NCI-H1092 (cell line): ENCODE results near the gene CXCL9.
"Not testable (repeated sequence)": the region's sequence is repeated elsewhere in the genome, so short reads cannot be mapped to it uniquely, and the experiment has no call there.

ENCODE experiments used
- DNase-seq: peaks from one replicate; lab custom pipeline; 2025; lab: John Stamatoyannopoulos, UW

The CXCL9 gene

GRCh38 chr4:76007089-76007862, at the start of gene CXCL9:
Gene CXCL9, minus strand, starts transcription at chr4:76007509. Its CDS starts 60 bp downstream, at chr4:76007449.
- DNase-seq: no peak

DNA sequence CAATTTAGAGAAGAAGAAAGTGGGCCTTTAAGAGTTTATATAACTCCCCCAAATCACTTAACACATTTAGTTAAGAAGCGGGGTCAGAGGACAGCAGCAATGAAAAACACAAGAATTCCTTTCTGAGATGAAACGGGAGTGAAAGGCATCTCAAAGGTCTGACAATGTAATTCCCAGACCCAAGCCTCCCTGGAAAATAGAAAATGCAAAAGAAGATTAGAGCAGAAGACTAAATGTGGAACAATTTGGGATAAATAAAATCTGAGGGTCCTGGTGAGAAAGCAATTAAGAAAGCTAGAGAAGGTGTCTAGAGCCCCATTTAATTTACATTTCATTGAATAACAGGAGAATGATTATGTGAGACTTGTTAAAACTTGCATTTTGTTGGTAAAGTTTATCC, 48.1 kb upstream of the CXCL9 start:
- no peak for DNase-seq

DNA sequence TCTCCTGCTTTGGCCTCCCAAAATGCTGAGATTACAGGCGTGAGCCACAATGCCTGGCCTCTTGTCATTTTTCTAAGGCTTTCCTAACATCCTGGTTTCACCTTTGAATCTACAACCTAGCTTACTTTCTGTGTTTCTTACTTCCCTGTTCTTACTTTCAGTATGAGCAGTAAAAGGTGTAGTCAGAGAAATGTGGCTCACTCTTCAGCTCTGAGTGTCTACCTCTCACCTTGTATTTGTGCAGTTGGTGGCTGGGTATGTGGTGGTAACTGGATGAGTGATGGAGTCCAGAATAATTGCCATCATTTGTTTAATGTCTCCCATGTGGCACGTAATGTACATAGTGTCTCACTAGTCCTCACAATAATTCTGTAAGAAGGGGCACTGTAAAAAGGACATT, 47.7 kb upstream of the CXCL9 start:
- no peak for DNase-seq

DNA sequence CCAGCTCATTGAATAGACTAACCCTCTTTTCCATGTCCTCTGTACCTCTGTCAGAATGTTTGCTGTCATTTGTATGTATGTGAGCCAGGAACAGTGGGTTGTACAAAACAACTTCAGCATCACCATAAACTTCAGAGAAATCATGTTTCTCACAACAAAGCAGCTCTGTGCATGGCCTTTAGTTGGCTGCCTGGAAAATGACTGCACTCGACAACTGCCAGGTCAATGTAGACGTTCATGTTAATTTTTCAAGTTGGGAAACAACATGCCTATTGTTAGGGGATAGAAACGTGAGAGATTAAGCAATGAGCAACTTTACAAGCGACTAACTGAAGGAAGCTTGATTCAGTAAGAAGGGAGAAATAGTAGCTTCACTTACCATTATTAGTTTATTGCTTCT, 46.4 kb upstream of the CXCL9 start:
- DNase-seq: no peak

DNA sequence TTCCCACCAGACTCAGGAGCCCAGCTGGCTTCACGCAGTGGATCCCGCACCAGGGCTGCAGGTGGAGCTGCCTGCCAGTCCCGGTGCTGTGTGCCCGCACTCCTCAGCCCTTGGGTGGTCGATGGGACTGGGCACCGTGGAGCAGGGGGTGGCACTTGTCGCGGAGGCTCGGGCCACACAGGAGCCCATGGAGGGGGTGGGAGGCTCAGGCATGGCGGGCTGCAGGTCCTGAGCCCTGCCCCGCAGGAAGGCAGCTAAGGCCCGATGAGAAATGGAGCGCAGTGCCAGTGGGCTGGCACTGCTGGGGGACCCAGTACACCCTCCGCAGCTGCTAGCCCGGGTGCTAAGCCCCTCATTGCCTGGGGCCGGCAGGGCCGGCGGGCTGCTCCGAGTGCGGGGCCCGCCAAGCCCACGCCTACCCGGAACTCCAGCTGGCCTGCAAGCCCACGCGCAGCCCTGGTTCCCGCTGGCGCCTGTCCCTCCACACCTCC, 43.3 kb upstream of the CXCL9 start:
- not testable (repeated sequence) for DNase-seq

DNA sequence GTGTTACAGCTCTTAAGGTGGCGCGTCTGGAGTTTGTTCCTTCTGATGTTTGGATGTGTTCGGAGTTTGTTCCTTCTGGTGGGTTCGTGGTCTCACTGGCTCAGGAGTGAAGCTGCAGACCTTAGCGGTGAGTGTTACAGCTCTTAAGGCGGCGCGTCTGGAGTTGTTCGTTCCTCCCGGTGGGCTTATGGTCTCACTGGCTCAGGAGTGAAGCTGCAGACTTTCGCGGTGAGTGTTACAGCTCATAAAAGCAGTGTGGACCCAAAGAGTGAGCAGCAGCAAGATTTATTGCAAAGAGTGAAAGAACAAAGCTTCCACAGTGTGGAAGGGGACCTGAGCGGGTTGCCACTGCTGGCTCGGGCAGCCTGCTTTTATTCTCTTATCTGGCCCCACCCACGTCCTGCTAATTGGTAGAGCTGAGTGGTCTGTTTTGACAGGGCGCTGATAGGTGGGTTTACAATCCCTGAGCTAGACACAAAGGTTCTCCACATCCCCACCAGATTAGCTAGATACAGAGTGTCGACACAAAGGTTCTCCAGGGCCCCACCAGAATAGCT, 42.6 kb upstream of the CXCL9 start:
- DNase-seq: not testable (repeated sequence)

GRCh38 chr4:76044686-76045085, 37.4 kb upstream of the CXCL9 start:
- not testable (repeated sequence) for DNase-seq

DNA sequence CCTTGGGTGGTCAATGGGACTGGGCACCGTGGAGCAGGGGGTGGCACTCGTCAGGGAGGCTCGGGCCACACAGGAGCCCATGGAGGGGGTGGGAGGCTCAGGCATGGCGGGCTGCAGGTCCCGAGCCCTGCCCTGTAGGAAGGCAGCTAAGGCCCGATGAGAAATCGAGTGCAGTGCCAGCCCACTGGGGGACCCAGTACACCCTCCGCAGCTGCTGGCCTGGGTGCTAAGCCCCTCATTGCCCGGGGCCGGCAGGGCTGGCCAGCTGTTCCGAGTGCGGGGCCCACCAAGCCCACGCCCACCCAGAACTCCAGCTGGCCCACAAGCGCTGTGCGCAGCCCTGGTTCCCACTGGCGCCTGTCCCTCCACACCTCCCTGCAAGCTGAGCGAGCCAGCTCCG, 36.0 kb upstream of the CXCL9 start:
- DNase-seq: not testable (repeated sequence)

DNA sequence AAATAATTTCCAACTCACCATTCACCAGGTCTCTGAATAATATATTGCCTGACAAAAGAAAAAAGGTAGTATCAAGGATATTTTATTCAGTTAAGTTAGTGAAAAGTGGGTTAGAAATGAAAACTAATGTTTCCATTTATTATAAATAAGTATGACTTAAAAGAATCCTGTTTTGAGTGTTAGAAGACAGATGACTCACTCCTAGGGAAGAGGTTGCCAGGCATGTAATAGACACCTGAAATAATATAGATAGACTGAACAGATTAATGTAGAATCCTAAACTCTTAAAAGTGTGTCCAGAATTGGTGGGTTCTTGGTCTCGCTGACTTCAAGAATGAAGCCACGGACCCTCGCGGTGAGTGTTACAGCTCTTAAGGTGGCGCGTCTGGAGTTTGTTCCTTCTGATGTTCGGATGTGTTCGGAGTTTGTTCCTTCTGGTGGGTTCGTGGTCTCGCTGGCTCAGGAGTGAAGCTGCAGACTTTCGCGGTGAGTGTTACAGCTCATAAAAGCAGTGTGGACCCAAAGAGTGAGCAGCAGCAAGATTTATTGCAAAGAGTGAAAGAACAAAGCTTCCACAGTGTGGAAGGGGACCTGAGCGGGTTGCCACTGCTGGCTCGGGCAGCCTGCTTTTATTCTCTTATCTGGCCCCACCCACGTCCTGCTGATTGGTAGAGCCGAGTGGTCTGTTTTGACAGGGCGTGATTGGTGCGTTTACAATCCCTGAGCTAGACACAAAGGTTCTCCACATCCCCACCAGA, 35.1 kb upstream of the CXCL9 start:
- DNase-seq: not testable (repeated sequence)

- no peak for DNase-seq
These were observed 29.5 kb upstream of the CXCL9 start for GRCh38 chr4:76036855-76037254.

DNA sequence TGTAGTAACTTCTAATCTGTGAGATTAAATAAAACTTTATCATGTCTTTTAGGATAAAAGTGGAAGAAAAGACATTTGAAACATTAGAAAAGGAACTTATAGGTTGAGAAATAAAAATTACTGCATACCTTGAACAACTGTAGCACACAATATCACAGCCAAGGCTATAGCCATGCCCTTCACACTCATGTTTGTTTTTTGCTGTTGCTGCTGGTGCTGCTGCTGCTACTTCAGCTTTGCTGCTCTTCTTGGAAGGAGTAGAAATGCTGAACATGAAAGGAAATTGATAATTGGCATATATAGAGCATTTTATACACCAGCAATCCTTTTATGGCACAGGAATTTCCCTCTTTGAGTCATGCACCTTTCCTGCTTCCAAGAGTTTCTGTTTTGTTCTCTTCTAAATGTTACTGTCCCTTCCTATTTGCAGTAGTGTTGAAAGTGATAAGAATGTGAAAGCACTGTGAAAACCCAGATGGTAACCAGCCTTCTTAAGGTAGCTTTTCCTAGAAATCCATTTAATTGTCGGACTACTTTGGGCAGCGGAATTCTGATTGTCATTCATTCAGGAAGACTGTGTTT, 28.6 kb upstream of the CXCL9 start, which contains the start of gene CXCL11:
CXCL11 (minus strand) TSS at position 272 of the 582 bp plus-strand sequence; CDS start at position 189, 83 bp downstream.
- no peak for DNase-seq

DNA sequence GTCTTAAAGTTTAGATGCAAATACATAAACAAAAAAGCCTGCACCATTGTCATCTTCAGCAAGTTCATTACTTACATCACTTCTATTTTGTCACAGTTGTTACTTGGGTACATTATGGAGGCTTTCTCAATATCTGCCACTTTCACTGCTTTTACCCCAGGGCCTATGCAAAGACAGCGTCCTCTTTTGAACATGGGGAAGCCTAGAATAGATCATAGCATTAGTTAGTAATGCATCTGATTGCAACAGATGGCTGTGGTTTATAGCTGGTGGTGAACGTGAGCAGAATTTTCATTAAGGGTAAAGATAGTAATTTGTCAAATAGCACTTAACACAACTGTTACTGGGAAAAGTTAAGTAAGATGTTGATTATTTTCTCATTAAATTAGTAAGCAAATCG, 27.8 kb upstream of the CXCL9 start:
- DNase-seq: no peak

- no peak for DNase-seq
These were observed 22.0 kb upstream of the CXCL9 start for GRCh38 chr4:76029300-76029699.

DNA sequence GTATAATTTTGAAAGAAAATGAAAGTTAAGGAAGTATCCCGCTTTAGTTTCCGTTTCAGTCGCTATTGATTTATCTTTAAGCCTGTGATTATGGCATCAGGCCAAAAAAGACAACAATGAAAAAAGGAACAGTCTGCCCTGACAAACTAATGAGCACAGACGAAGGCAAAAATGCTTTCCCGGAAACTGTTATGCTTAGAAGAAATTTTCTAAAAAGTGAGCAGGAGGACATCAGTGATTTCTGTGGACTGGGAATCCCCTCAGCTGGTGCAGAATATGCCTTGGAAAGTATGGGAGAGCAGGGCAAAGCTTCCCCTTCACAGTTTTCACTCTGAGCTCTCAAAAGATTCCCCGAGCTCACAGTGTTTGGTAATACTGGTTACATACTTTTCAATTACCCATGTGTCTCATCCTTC, 21.0 kb upstream of the CXCL9 start:
- DNase-seq: peak; percentile 2

GRCh38 chr4:76024065-76024464, 16.8 kb upstream of the CXCL9 start:
- no peak for DNase-seq

- DNase-seq: no peak
These were observed 16.1 kb upstream of the CXCL9 start, which contains the start of gene CXCL10 for GRCh38 chr4:76023389-76023788. Gene CXCL10, minus strand, starts transcription at chr4:76023497. Its CDS starts 66 bp downstream, at chr4:76023431.

DNA sequence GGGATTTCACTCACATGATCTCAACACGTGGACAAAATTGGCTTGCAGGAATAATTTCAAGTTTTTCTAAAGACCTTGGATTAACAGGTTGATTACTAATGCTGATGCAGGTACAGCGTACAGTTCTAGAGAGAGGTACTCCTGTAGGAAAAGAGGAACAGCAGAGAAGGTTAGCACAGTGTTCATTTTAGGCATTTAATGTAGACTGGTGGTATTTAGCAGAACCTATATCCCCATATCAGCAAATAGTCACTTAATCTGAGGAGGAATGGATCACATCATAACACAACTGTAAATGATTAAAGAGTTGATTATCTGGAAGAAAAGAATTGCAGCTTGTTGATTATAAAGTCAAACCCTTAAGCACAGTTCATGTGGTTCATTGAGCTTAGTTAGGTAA, 15.4 kb upstream of the CXCL9 start:
- DNase-seq: no peak

DNA sequence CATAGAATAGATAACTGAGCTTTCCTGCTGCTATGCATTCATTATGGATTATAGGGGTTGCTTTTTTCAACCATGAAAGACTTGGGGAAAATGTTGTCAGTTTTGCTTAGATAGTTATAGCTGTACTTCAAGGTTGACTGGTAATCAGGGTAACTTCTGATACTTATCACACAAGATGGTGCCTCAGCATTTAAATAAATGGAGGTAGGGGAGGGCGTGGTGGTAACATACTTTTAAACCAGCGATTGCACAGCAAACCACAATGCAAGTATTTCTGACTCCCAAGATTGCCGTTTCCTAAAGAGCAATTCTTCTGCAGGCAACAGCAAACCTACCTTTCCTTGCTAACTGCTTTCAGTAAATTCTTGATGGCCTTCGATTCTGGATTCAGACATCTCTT, 14.7 kb upstream of the CXCL9 start:
- DNase-seq: no peak

DNA sequence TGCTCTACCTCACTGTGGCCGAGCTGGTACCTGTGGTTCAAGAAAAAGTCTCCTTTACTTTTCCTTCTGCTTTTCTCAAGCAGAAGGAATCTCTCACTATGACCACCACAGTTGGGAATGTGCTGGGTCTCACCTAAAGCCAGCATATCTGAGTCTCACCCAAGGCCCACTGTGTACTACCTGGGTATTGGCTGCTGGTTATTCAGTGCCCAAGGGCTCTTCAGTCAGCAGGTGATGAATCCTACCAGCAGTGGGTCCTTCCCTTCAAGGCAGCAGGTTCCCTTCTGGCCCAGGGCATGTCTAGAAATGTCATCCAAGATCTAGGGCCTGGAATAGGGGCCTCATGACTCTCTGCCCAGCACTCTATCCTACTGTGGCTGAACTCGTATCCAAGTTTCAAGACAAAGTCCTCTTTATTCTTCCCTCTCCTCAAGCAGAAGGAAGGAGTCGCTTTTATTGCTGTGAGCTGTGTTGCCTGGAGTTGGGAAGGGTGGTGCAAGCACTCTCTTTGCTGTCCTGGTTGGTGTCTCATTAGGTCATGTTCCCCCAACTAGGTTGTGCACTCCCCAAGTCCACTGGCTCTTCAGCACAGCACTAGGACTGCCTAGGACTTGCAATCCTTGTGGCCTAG, 9.9 kb upstream of the CXCL9 start:
- DNase-seq: no peak

DNA sequence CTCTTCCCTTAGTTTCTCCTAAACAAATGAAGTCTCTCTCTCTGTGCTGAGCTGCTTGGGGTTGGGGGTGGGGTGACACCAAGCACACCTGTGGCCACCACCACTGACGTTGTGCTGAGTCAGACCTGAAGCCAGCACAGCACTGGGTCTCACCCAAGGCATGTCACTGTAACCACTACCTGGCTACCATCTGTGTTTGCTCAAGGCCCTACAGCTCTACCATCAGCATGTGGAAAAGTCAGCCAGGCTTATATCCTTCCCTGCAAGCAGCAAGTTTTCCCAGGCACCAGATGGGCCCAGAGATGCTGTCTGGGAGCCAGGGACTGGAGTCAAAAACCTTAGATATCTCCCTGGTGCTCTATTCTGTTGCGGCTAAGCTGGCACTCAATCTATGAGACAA, 9.1 kb upstream of the CXCL9 start:
- DNase-seq: no peak

DNA sequence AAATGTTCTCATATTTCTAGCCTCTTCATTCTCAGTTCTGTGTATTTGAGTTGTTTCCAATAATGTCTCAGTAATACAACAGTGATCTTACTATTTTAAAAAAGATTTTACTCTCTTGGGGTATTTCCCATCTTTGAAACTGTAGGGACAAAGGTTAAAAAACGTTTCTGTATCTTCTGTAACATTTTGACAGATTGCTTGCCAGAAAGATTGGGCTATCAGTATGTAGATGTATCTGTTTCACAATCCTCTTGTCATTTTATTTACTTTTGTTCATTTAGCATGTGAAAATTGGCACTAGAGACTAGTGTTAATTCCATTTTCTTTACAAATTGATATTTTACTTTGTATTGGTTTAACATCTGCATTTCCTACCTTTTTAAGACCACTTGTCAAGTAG, 6.2 kb upstream of the CXCL9 start:
- no peak for DNase-seq

GRCh38 chr4:76012388-76012801, 5.1 kb upstream of the CXCL9 start:
- no peak for DNase-seq
